K562 (cell line): ENCODE results near the gene TBC1D17.

ENCODE experiments used
- BRF1 ChIP-seq: IDR thresholded peaks from 3 replicates; pipeline ENCODE4 v1.6.1; 2011; ENCODE audit warnings: borderline replicate concordance, mild to moderate bottlenecking; ENCODE audit not compliant: insufficient read length; ENCODE audit errors: extremely low read depth
- CSDE1 ChIP-seq, 2 experiments: fragments of 450-650 bp; IDR thresholded peaks; 2 replicates each; pipeline ENCODE4 v1.6.1; 2016; ENCODE audit warnings: mild to moderate bottlenecking in 1 of 2
- E2F4 ChIP-seq: sonication (generic); formaldehyde crosslinking; IDR thresholded peaks from 2 replicates; pipeline ENCODE4 v1.8.0; 2022; ENCODE audit warnings: mild to moderate bottlenecking, low read depth, missing genetic modification reagents
- GTF2F1 ChIP-seq: IDR thresholded peaks from 2 replicates; pipeline ENCODE4 v1.6.1; 2011; ENCODE audit warnings: low read depth, low read length, improper control_type of control experiment
- HMG20A ChIP-seq: fragments of 450-650 bp; formaldehyde crosslinking; conservative IDR thresholded peaks from 2 replicates; pipeline ENCODE4 v1.4.0; 2020; ENCODE audit warnings: mild to moderate bottlenecking, mixed read lengths
- MAZ ChIP-seq, 2 experiments: fragments of 450-650 bp in 1 of 2; sonication (generic) in 1 of 2; formaldehyde crosslinking; IDR thresholded peaks in 1 of 2; conservative IDR thresholded peaks in 1 of 2; 2 replicates each; pipeline versions ENCODE4 v1.4.0 to v1.5.0; 2020; ENCODE audit warnings: mild to moderate bottlenecking in 1 of 2, missing genetic modification reagents in 1 of 2
- MBD1 ChIP-seq: fragments of 250-450 bp; sonication (Bioruptor Pico); IDR thresholded peaks from 2 replicates; pipeline ENCODE4 v1.8.0; 2022; ENCODE audit warnings: inconsistent platforms
- NONO ChIP-seq, 2 experiments: fragments of 200-400 bp in 1 of 2; fragments of 450-650 bp in 1 of 2; formaldehyde crosslinking in 1 of 2; IDR thresholded peaks; 2 replicates each; pipeline ENCODE4 v1.6.1; 2017; ENCODE audit warnings: low read depth in 2 of 2, mild to moderate bottlenecking in 2 of 2, moderate library complexity in 2 of 2, low read length in 1 of 2
- PKNOX1 ChIP-seq: fragments of 450-650 bp; IDR thresholded peaks from 2 replicates; pipeline ENCODE4 v1.6.1; 2016
- USF2 ChIP-seq: sonication (generic); formaldehyde crosslinking; IDR thresholded peaks from 2 replicates; pipeline ENCODE4 v1.5.0; 2020; ENCODE audit warnings: missing genetic modification reagents

- TF ChIP-seq PKNOX1 (no peak), CSDE1 (IDR thresholded peaks at IDR 0.05) (no peak), E2F4 (no peak), GTF2F1 (no peak), NONO (IDR thresholded peaks at IDR 0.05; ENCODE audit: low read depth in 2 of 2, low read length in 1 of 2) (no peak), BRF1 (no peak), MBD1 (no peak), HMG20A (CRISPR knock-in tag) (no peak), USF2 (CRISPR knock-in tag) (no peak), MAZ (CRISPR knock-in tag; conservative IDR thresholded peaks at IDR 0.05 in 1 of 2, IDR thresholded peaks at IDR 0.05 in 1 of 2) (no peak)
Measured at GRCh38 chr19:49846408-49846807, 31.1 kb upstream of the TBC1D17 start.
